WI38 (cell line): ENCODE results near the gene LRRFIP1.

ENCODE experiments used
- H3K4me3 ChIP-seq: 2 replicates; pipeline ENCODE4 v1.5.1; 2011; ENCODE audit warnings: low read depth, mild to moderate bottlenecking, control low read depth, low read length
- CTCF ChIP-seq: IDR thresholded peaks from 2 replicates; pipeline ENCODE4 v1.5.1; 2012; ENCODE audit warnings: low read depth, mild to moderate bottlenecking, control low read depth, low read length

The LRRFIP1 gene

GRCh38 chr2:237616373-237616733, 11.0 kb upstream of the LRRFIP1 start:
- TF ChIP-seq CTCF: no peak
- no peak overlapping the region for H3K4me3 ChIP-seq

- H3K4me3 ChIP-seq: no peak overlapping the region
- TF ChIP-seq CTCF: no peak
These were observed 10.4 kb upstream of the LRRFIP1 start for GRCh38 chr2:237616734-237617586.

- no peak for TF ChIP-seq CTCF
- H3K4me3 ChIP-seq: no peak overlapping the region
These were observed 9.8 kb upstream of the LRRFIP1 start for GRCh38 chr2:237617587-237617982.

GRCh38 chr2:237618449-237618848, 8.9 kb upstream of the LRRFIP1 start:
- H3K4me3 ChIP-seq: no peak overlapping the region
- TF ChIP-seq CTCF: no peak

GRCh38 chr2:237623428-237624403, 3.7 kb upstream of the LRRFIP1 start:
- TF ChIP-seq CTCF: no peak
- no peak overlapping the region for H3K4me3 ChIP-seq

GRCh38 chr2:237624565-237624964, 2.8 kb upstream of the LRRFIP1 start:
- no peak overlapping the region for H3K4me3 ChIP-seq
- no peak for TF ChIP-seq CTCF

- TF ChIP-seq CTCF: no peak
- H3K4me3 ChIP-seq: no peak overlapping the region
These were observed 2.1 kb upstream of the LRRFIP1 start for GRCh38 chr2:237625216-237625705.
